ENCODE results near the gene DCLK1.

GRCh38 chr13:36125841-36126240 is 5.3 kb downstream of the DCLK1 start:
- TF ChIP-seq, protein P1, sequence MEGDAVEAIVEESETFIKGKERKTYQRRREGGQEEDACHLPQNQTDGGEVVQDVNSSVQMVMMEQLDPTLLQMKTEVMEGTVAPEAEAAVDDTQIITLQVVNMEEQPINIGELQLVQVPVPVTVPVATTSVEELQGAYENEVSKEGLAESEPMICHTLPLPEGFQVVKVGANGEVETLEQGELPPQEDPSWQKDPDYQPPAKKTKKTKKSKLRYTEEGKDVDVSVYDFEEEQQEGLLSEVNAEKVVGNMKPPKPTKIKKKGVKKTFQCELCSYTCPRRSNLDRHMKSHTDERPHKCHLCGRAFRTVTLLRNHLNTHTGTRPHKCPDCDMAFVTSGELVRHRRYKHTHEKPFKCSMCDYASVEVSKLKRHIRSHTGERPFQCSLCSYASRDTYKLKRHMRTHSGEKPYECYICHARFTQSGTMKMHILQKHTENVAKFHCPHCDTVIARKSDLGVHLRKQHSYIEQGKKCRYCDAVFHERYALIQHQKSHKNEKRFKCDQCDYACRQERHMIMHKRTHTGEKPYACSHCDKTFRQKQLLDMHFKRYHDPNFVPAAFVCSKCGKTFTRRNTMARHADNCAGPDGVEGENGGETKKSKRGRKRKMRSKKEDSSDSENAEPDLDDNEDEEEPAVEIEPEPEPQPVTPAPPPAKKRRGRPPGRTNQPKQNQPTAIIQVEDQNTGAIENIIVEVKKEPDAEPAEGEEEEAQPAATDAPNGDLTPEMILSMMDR (IDR thresholded peaks at IDR 0.05): no peak
- TF ChIP-seq POLR2A (IDR thresholded peaks at IDR 0.05): no peak

Data from lower leg skin (tissue), 3 donors.